ENCODE measurements around the gene CLEC16A. TPM values are rescaled to one million over a fixed set of nuclear protein-coding genes. Genes with fewer than 3 reads are reported as not detected.
A peak's percentile ranks its signal among the peaks of the same experiment; 100 is the strongest.

The CLEC16A gene
- polyA plus RNA-seq, 3 donors, result 3.4 to 12.0 (median 5.8) TPM

DNA sequence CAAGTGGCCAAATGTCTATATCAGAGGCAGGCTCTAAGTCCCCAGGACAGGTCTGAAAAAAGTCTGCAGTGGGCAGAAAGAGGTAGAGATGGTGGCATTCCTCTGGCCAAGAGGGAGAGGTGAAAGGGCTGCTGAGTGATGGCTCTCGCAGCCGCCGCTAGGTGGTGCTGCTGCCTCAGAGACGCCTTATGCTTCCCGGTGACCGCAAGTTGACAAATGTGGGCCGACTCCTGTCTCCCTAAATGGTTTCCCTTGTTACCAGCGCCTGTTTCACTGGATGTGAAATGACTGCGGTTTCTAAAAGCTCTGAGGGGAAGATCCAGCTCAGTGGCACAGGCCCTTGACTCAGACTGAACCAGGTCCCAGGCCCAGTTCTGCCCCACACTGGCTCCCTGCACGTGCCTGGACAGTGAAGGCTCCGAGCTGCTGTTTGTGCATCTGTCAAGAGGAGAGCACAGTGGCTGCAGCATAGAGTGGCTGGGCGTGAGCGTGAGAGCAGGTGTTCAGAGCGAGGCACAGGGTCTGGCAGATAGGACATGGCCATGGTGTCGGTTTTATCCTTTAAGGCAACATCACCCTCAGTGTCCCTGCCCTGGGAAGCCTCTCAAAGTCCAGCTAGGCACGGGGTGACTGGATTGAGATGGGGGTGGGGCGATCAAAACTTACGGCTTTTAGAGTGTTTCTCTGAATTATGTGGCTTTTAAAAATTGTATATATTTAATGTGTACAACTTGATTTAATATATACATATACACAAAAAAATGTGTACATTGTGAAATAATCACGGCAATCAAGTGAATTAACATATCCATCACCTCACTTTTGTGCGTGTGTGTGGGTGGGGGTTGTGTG lies 19.9 kb downstream of the CLEC16A start:
- H3K36me3 ChIP-seq (replicated peaks in 1 of 2; ENCODE audit: control insufficient read depth in 1 of 2, insufficient read depth in 2 of 2, low read length in 2 of 2), result peaks cover 43 to 82% of the 10 kb centered on the region in 2 donors
- no peak overlapping the region for H3K9ac ChIP-seq (ENCODE audit: insufficient read depth, low read length, poor library complexity, severe bottlenecking)
- no peaks in the 10 kb centered on the region for H3K79me2 ChIP-seq (ENCODE audit: insufficient read depth, low read length)
- intact Hi-C loops (cut with micrococcal nuclease), result loop anchor here (5.0 to 10.0 kb wide), 5 partner anchors 391 to 751 kb away; no protein-coding TSS in a partner anchor
- H3K27ac ChIP-seq (ENCODE audit: low read depth in 1 of 2, low read length in 2 of 2), result no peak overlapping the region
- no peaks in the 10 kb centered on the region for H3K9me3 ChIP-seq (replicated peaks in 1 of 2; ENCODE audit: control insufficient read depth in 1 of 2, insufficient read depth in 1 of 2, low read length in 2 of 2)
- 32% methylated on average over 10 of the region's 20 CpGs for WGBS (ENCODE audit: insufficient coverage)
- TF ChIP-seq, protein P1, sequence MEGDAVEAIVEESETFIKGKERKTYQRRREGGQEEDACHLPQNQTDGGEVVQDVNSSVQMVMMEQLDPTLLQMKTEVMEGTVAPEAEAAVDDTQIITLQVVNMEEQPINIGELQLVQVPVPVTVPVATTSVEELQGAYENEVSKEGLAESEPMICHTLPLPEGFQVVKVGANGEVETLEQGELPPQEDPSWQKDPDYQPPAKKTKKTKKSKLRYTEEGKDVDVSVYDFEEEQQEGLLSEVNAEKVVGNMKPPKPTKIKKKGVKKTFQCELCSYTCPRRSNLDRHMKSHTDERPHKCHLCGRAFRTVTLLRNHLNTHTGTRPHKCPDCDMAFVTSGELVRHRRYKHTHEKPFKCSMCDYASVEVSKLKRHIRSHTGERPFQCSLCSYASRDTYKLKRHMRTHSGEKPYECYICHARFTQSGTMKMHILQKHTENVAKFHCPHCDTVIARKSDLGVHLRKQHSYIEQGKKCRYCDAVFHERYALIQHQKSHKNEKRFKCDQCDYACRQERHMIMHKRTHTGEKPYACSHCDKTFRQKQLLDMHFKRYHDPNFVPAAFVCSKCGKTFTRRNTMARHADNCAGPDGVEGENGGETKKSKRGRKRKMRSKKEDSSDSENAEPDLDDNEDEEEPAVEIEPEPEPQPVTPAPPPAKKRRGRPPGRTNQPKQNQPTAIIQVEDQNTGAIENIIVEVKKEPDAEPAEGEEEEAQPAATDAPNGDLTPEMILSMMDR (IDR thresholded peaks at IDR 0.05), result peak; percentile 94
- DNase-seq, result peak; percentile 71 to 75 (median 72)
- H3K36me3 Mint-ChIP-seq, result peaks cover 75 to 77% of the 10 kb centered on the region in 2 donors
- H3K4me3 Mint-ChIP-seq, result no peak overlapping the region
- H3K27ac Mint-ChIP-seq, result peak overlapping the region in 2 of 7 donors; percentile 46 to 59
- H3K4me3 ChIP-seq (replicated peaks in 1 of 3; ENCODE audit: low read depth in 2 of 3, low read length in 3 of 3), result no peak overlapping the region
- peaks cover 47% of the 10 kb centered on the region for H4K20me1 ChIP-seq (ENCODE audit: insufficient read depth, low read length)
- no peaks in the 10 kb centered on the region for H3K27me3 ChIP-seq (ENCODE audit: control insufficient read depth in 2 of 2, insufficient read depth in 2 of 2, low read length in 2 of 2)
- no peak overlapping the region for H3K4me2 ChIP-seq (replicated peaks; ENCODE audit: extremely low read depth, low read length, poor library complexity, severe bottlenecking)
- H3K4me1 Mint-ChIP-seq, result peaks cover 17% of the 10 kb centered on the region
- no peak overlapping the region for H2AFZ ChIP-seq (ENCODE audit: insufficient read depth, low read depth, low read length, poor library complexity, severe bottlenecking)
- peaks cover 0 to 3% (median 0%) of the 10 kb centered on the region in 3 donors for H3K27me3 Mint-ChIP-seq (ENCODE audit: low read depth in 3 of 3)
- peaks cover under 1 to 2% of the 10 kb centered on the region in 2 donors for H3K4me1 ChIP-seq (ENCODE audit: control insufficient read depth in 1 of 2, insufficient read depth in 2 of 2, low read length in 2 of 2)
- H3K9me3 Mint-ChIP-seq, result no peaks in the 10 kb centered on the region

DNA sequence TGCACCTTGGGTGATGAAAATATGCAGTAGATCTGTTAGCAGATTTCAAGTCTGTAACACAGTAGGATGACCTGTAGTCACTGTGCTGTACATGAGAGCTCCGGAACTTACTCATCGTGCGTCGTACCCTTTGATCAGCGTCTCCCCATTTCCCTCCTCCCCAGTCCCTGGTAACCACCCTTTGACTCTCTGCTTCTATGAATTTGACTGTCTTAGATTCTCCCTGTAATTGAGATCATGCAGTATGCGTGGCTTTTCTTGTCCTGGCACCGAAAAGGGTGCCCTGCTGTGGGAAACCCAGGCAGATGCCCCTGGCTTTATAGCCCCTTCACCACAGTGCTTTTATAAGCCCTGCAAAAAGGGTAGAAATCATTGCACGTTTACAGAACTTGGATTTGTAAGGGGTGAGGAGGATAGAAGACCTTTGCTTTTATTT lies 20.5 kb downstream of the CLEC16A start:
- WGBS (ENCODE audit: insufficient coverage), result 100% methylated on average over 5 of the region's 8 CpGs
- Histone ChIP-seq H3K4me2 (replicated peaks; ENCODE audit: extremely low read depth, low read length, poor library complexity, severe bottlenecking) (no peak overlapping the region), H3K4me1 (ENCODE audit: control insufficient read depth in 1 of 2, insufficient read depth in 2 of 2, low read length in 2 of 2) (peaks cover 6 to 7% of the 10 kb centered on the region in 2 donors)

More for the DNA sequence above, 20.5 kb downstream of the CLEC16A start:
- no peaks in the 10 kb centered on the region for H3K9me3 ChIP-seq (replicated peaks in 1 of 2; ENCODE audit: control insufficient read depth in 1 of 2, insufficient read depth in 1 of 2, low read length in 2 of 2)
- intact Hi-C loops (cut with micrococcal nuclease), result loop anchor here (5.0 to 10.0 kb wide), 5 partner anchors 390 to 750 kb away; no protein-coding TSS in a partner anchor
- DNase-seq, result no peak
- H3K79me2 ChIP-seq (ENCODE audit: insufficient read depth, low read length), result no peaks in the 10 kb centered on the region
- H3K27ac ChIP-seq (ENCODE audit: low read depth in 1 of 2, low read length in 2 of 2), result no peak overlapping the region
- peaks cover 47% of the 10 kb centered on the region for H4K20me1 ChIP-seq (ENCODE audit: insufficient read depth, low read length)
- H3K36me3 ChIP-seq (replicated peaks in 1 of 2; ENCODE audit: control insufficient read depth in 1 of 2, insufficient read depth in 2 of 2, low read length in 2 of 2), result peaks cover 44 to 76% of the 10 kb centered on the region in 2 donors
- TF ChIP-seq, protein P1 (IDR thresholded peaks at IDR 0.05), result no peak
- peaks cover 0 to 3% (median 0%) of the 10 kb centered on the region in 7 donors for H3K9me3 Mint-ChIP-seq
- peaks cover 0 to 3% (median 0%) of the 10 kb centered on the region in 3 donors for H3K27me3 Mint-ChIP-seq (ENCODE audit: low read depth in 3 of 3)
- no peak overlapping the region for H2AFZ ChIP-seq (ENCODE audit: insufficient read depth, low read depth, low read length, poor library complexity, severe bottlenecking)
- H3K9ac ChIP-seq (ENCODE audit: insufficient read depth, low read length, poor library complexity, severe bottlenecking), result no peak overlapping the region
- H3K4me3 ChIP-seq (replicated peaks in 1 of 3; ENCODE audit: low read depth in 2 of 3, low read length in 3 of 3), result no peak overlapping the region
- peaks cover 22% of the 10 kb centered on the region for H3K4me1 Mint-ChIP-seq
- no peaks in the 10 kb centered on the region for H3K27me3 ChIP-seq (ENCODE audit: control insufficient read depth in 2 of 2, insufficient read depth in 2 of 2, low read length in 2 of 2)
- peaks cover 73 to 76% of the 10 kb centered on the region in 2 donors for H3K36me3 Mint-ChIP-seq
- no peak overlapping the region for H3K27ac Mint-ChIP-seq
- H3K4me3 Mint-ChIP-seq, result no peak overlapping the region

All from CD14-positive monocyte (primary cell).